ENCODE results near the gene IPO4. TPM values are rescaled to one million over a fixed set of nuclear protein-coding genes. Genes with fewer than 3 reads are reported as not detected.

IPO4 gene
- total and polyA plus RNA-seq, 2 of the 13 experiments (the other 11 are each of a cell fraction or from before 2014, with no cell fraction given), result 39.0 to 179 TPM

DNA sequence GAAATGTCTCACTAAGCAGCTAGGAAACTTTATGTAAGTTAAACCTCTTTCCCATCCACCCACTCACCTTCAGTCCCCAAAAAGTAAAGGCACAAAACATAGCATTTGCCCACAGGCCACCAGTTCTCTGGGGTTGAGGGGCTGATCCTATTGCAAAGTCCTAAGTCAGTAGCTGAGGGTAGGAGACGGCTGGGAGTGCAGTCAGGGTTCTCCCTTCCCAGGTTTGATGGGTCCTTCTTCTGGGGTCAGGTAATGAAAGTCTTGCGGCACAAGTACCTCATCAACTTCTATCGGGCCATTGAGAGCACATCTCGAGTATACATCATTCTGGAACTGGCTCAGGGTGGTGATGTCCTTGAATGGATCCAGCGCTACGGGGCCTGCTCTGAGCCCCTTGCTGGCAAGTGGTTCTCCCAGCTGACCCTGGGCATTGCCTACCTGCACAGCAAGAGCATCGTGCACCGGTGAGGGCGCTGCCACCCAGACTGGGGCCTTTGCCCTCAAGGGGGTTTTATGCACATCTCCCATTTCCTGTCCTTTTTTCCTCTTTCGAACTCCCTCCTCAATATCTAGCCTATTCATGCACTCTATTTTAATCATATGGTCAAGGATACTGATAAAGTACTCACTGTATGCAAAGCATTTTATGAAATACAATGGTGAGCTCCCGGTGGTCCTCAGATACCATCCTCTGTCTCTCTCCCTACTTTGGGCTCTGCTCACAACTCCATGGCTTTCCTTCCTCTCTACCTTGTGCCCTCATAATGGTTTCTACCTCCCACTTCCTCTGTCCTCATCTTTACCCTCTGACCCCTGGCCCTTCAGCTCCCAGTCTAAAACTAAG is 17.9 kb upstream of the IPO4 start (continued):
- 0 out of 2 replicates have a peak, but pooled peaks have one; percentile 16 for TF ChIP-seq UBTF (CRISPR knock-in tag; IDR thresholded peaks at IDR 0.05)
- no peak for TF ChIP-seq ZNF562 (CRISPR knock-in tag; IDR thresholded peaks at IDR 0.05; ENCODE audit: borderline replicate concordance)
- TF ChIP-seq, protein P1, sequence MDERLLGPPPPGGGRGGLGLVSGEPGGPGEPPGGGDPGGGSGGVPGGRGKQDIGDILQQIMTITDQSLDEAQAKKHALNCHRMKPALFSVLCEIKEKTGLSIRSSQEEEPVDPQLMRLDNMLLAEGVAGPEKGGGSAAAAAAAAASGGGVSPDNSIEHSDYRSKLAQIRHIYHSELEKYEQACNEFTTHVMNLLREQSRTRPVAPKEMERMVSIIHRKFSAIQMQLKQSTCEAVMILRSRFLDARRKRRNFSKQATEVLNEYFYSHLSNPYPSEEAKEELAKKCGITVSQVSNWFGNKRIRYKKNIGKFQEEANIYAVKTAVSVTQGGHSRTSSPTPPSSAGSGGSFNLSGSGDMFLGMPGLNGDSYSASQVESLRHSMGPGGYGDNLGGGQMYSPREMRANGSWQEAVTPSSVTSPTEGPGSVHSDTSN (CRISPR knock-in tag; IDR thresholded peaks at IDR 0.05), result no peak
- TF ChIP-seq PITX1 (CRISPR knock-in tag; IDR thresholded peaks at IDR 0.05), result 0 out of 2 replicates have a peak, but pooled peaks have one; percentile 17
- TF ChIP-seq, protein P2, sequence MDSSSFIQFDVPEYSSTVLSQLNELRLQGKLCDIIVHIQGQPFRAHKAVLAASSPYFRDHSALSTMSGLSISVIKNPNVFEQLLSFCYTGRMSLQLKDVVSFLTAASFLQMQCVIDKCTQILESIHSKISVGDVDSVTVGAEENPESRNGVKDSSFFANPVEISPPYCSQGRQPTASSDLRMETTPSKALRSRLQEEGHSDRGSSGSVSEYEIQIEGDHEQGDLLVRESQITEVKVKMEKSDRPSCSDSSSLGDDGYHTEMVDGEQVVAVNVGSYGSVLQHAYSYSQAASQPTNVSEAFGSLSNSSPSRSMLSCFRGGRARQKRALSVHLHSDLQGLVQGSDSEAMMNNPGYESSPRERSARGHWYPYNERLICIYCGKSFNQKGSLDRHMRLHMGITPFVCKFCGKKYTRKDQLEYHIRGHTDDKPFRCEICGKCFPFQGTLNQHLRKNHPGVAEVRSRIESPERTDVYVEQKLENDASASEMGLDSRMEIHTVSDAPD (CRISPR knock-in tag; IDR thresholded peaks at IDR 0.05), result no peak
- TF ChIP-seq MED8 (CRISPR knock-in tag; IDR thresholded peaks at IDR 0.05; ENCODE audit: insufficient replicate concordance), result peak; percentile 43
- TF ChIP-seq SAFB2 (CRISPR knock-in tag; IDR thresholded peaks at IDR 0.05; ENCODE audit: borderline replicate concordance, low read depth), result 0 out of 2 replicates have a peak, but pooled peaks have one; percentile 3
- TF ChIP-seq SSRP1 (CRISPR knock-in tag; IDR thresholded peaks at IDR 0.05), result peak; percentile 34; the same call in 1 of the 2 replicates
- no peak for TF ChIP-seq NFYB (CRISPR knock-in tag; IDR thresholded peaks at IDR 0.05)
- TF ChIP-seq ZNF839 (CRISPR knock-in tag; IDR thresholded peaks at IDR 0.05; ENCODE audit: borderline replicate concordance), result no peak
- no peak for TF ChIP-seq RNF2 (conservative IDR thresholded peaks at IDR 0.05; ENCODE audit: low read depth)
- TF ChIP-seq NONO (IDR thresholded peaks at IDR 0.05), result no peak
- TF ChIP-seq NONO (CRISPR knock-in tag; conservative IDR thresholded peaks at IDR 0.05), result 0 out of 2 replicates have a peak, but pooled peaks have one; percentile 23
- no peak for TF ChIP-seq SOX6 (IDR thresholded peaks at IDR 0.05)
- TF ChIP-seq SOX6 (CRISPR knock-in tag; IDR thresholded peaks at IDR 0.05), result peak; percentile 18; the same call in 1 of the 2 replicates
- TF ChIP-seq HIC2 (CRISPR knock-in tag; IDR thresholded peaks at IDR 0.05; ENCODE audit: low read depth), result no peak
- no peak for TF ChIP-seq ZNF460 (CRISPR knock-in tag; IDR thresholded peaks at IDR 0.05; ENCODE audit: borderline replicate concordance)
- TF ChIP-seq SIN3B (IDR thresholded peaks at IDR 0.05; ENCODE audit: low read length), result no peak
- TF ChIP-seq ZNF282 (IDR thresholded peaks at IDR 0.05; ENCODE audit: partially characterized antibody), result peak; percentile 61
- no peak for TF ChIP-seq ZNF235 (CRISPR knock-in tag; IDR thresholded peaks at IDR 0.05; ENCODE audit: borderline replicate concordance)

All from HepG2 (cell line).